DND-41 (cell line): Measurements from ENCODE around the gene CRYM.

Source experiments
- ATAC-seq: fragments of 200-7000 bp; cut with Tn5 transposase; 3 replicates; pipeline ENCODE4 v1.9.1; 2021; ENCODE audit warnings: low read depth; ENCODE audit not compliant: insufficient read depth
- DNase-seq: peaks from one replicate; pipeline ENCODE4 v3.0.0-alpha.2; 2020
- H2AFZ ChIP-seq: 2 replicates; pipeline ENCODE4 v1.6.0; 2012; ENCODE audit warnings: low read depth, low read length
- H3K27ac ChIP-seq: 2 replicates; pipeline ENCODE4 v1.5.1; 2012; ENCODE audit warnings: low read length, inconsistent platforms
- H3K27me3 ChIP-seq: fragments of 200-600 bp; sonication (generic); 2 replicates; pipeline ENCODE4 v1.6.0; 2012; ENCODE audit warnings: low read length, mild to moderate bottlenecking, inconsistent platforms; ENCODE audit not compliant: insufficient read depth, poor library complexity
- H3K36me3 ChIP-seq: 2 replicates; pipeline ENCODE4 v1.5.1; 2012; ENCODE audit warnings: low read length, inconsistent platforms; ENCODE audit not compliant: insufficient read depth
- H3K4me1 ChIP-seq: 2 replicates; pipeline ENCODE4 v1.5.1; 2012; ENCODE audit warnings: mild to moderate bottlenecking, low read length; ENCODE audit not compliant: insufficient read depth
- H3K4me2 ChIP-seq: 2 replicates; pipeline ENCODE4 v1.6.0; 2012; ENCODE audit warnings: mild to moderate bottlenecking, moderate library complexity, low read length, inconsistent platforms; ENCODE audit not compliant: insufficient read depth
- H3K4me3 ChIP-seq, 2 experiments: fragments of 200-600 bp in 1 of 2; shearing (Covaris generic) in 1 of 2; 2 replicates each; pipeline ENCODE4 v1.5.1; 2012 to 2016; ENCODE audit warnings: inconsistent platforms in 2 of 2, low read length in 2 of 2, mild to moderate bottlenecking in 2 of 2, low read depth in 1 of 2, moderate library complexity in 1 of 2
- H3K79me2 ChIP-seq: 2 replicates; pipeline ENCODE4 v1.6.0; 2012; ENCODE audit warnings: low read length, inconsistent platforms; ENCODE audit not compliant: insufficient read depth
- H3K9ac ChIP-seq: 2 replicates; pipeline ENCODE4 v1.6.0; 2012; ENCODE audit warnings: low read depth, mild to moderate bottlenecking, inconsistent platforms, low read length, moderate library complexity
- H3K9me3 ChIP-seq: 2 replicates; pipeline ENCODE4 v1.5.1; 2012; ENCODE audit warnings: low read length, moderate library complexity, mild to moderate bottlenecking, inconsistent platforms; ENCODE audit not compliant: insufficient read depth, severe bottlenecking
- H4K20me1 ChIP-seq: 2 replicates; pipeline ENCODE4 v1.6.0; 2012; ENCODE audit warnings: low read length; ENCODE audit not compliant: insufficient read depth
- EZH2 ChIP-seq: IDR thresholded peaks from 3 replicates; pipeline ENCODE4 v1.6.1; 2012; ENCODE audit warnings: borderline replicate concordance, low read depth, mild to moderate bottlenecking, moderate library complexity, low read length, inconsistent platforms; ENCODE audit not compliant: severe bottlenecking
- TF ChIP-seq, protein P1 (sequence below): IDR thresholded peaks from 2 replicates; pipeline ENCODE4 v1.5.1; 2012; ENCODE audit warnings: borderline replicate concordance, low read length, moderate library complexity, mild to moderate bottlenecking; ENCODE audit not compliant: poor library complexity, severe bottlenecking; ENCODE audit errors: extremely low read depth

The CRYM gene

DNA sequence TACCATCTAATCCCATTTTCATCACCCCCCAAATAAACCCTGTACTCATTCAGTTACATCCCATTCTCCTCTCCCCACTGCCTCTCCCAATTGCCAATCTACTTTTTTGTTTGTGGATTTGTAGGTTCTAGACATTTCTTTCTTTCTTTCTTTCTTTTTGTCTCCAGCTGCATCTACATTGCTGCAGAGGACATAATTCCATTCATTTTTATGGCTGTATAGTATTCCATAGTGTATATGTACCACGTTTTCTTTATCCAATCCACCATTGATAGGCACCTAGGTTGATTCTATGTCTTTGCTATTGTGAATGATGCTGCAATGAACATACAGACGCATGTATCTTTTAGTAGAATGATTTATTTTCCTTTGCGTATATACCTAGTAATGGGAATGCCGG, 6.3 kb upstream of the CRYM start:
- Histone ChIP-seq H3K4me2 (no peak overlapping the region), H3K4me1 (no peaks in the 10 kb centered on the region), H4K20me1 (no peaks in the 10 kb centered on the region), H2AFZ (no peak overlapping the region), H3K4me3 (no peak overlapping the region), H3K27ac (no peak overlapping the region), H3K79me2 (no peaks in the 10 kb centered on the region), H3K27me3 (peaks cover 4% of the 10 kb centered on the region), H3K36me3 (no peaks in the 10 kb centered on the region), H3K9me3 (no peaks in the 10 kb centered on the region), H3K9ac (no peak overlapping the region)
- no peak for TF ChIP-seq EZH2
- TF ChIP-seq, protein P1, sequence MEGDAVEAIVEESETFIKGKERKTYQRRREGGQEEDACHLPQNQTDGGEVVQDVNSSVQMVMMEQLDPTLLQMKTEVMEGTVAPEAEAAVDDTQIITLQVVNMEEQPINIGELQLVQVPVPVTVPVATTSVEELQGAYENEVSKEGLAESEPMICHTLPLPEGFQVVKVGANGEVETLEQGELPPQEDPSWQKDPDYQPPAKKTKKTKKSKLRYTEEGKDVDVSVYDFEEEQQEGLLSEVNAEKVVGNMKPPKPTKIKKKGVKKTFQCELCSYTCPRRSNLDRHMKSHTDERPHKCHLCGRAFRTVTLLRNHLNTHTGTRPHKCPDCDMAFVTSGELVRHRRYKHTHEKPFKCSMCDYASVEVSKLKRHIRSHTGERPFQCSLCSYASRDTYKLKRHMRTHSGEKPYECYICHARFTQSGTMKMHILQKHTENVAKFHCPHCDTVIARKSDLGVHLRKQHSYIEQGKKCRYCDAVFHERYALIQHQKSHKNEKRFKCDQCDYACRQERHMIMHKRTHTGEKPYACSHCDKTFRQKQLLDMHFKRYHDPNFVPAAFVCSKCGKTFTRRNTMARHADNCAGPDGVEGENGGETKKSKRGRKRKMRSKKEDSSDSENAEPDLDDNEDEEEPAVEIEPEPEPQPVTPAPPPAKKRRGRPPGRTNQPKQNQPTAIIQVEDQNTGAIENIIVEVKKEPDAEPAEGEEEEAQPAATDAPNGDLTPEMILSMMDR, result no peak
- ATAC-seq (no peak), DNase-seq (no peak)

DNA sequence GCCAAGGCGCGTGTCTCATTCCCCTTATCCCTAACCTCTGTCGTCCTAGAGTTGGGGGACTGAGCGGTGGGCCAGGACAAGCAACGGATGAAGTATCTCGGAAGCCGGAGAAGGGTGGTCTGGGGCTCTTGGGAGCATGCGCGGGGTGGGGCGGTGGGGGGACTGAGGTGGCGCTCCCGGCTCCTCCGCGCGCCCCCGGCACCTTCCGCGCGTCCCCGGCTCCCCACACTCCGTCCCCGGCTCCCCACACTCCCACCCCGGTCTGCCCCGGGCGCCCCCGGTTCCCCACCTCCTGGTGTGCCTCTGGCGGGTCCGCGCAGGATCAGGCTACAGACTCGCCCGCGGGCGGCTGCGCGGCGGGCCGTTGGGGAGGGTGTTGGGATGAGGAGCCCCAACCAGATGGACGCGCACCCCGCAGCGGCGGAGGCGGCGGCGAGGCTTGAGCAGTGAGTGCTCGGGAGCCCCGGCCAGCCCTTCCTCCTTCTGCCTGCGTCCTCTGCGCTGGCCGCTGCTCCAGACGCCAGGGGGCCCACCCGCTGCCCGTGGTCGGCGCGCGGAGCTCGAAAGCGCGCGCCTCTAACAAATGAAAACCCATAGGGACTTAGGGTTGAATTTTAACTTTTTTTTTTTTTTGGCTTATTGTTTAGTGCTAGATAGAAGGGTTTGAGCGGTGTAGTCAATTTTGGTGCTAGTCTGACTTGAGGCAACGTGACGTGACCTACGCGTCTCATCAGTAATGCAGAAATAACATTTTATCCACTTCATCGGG, 5.6 kb upstream of the CRYM start:
- H4K20me1 ChIP-seq, result no peaks in the 10 kb centered on the region
- H3K4me1 ChIP-seq, result no peaks in the 10 kb centered on the region
- peaks cover 8% of the 10 kb centered on the region for H3K27me3 ChIP-seq
- no peak overlapping the region for H3K4me3 ChIP-seq
- no peak overlapping the region for H3K9ac ChIP-seq
- H3K4me2 ChIP-seq, result no peak overlapping the region
- no peak overlapping the region for H3K27ac ChIP-seq
- DNase-seq, result no peak
- ATAC-seq, result no peak
- H2AFZ ChIP-seq, result no peak overlapping the region
- no peaks in the 10 kb centered on the region for H3K79me2 ChIP-seq
- H3K9me3 ChIP-seq, result no peaks in the 10 kb centered on the region
- H3K36me3 ChIP-seq, result no peaks in the 10 kb centered on the region
- TF ChIP-seq, protein P1, result no peak
- TF ChIP-seq EZH2, result no peak

DNA sequence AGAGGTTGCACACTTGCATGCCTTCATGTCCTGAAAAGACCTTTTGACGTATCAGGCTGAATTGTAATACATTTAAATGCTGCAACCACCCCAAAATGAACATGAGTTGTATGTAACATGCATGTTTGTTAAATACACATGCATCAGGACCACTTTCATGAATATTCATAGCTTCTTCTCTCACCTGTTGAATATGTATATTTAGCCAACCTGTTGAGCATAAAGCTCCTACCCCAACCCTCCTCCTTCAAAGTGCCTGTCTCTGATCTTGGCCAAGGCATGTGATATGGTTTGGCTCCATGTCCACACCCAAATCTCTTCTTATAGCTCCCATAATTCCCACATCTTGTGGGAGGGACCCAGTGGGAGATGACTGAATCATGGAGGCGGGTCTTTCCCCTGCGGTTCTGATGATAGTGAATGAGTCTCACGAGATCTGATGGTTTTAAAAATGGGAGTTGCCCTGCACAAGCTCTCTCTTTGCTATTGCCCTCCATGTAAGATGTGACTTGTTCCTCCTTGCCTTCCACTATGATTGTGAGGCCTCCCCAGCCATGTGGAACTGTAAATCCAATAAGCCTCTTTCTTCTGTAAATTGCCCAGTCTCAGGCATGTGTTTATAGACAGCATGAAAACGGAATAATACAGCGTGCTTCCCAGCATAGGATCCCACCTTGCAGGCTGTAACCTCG, 3.8 kb upstream of the CRYM start:
- Histone ChIP-seq H4K20me1 (no peaks in the 10 kb centered on the region), H3K27me3 (peaks cover 4% of the 10 kb centered on the region)
- no peak for ATAC-seq

More for the DNA sequence above, 3.8 kb upstream of the CRYM start:
- Histone ChIP-seq H3K27ac (no peak overlapping the region), H3K79me2 (no peaks in the 10 kb centered on the region), H3K9me3 (no peaks in the 10 kb centered on the region), H3K9ac (no peak overlapping the region), H3K36me3 (no peaks in the 10 kb centered on the region), H3K4me1 (no peaks in the 10 kb centered on the region), H2AFZ (no peak overlapping the region), H3K4me3 (no peak overlapping the region), H3K4me2 (no peak overlapping the region)
- DNase-seq, result no peak
- no peak for TF ChIP-seq EZH2
- TF ChIP-seq, protein P1, result no peak
